Sigmoid colon (tissue), 4 donors: Measurements from ENCODE around the gene CCDC85A.

Source experiments
- EP300 ChIP-seq, 4 donors: sonication (generic); formaldehyde crosslinking; IDR thresholded peaks; one replicate each; pipeline ENCODE4 v1.6.1; 2017; ENCODE audit warnings: antibody characterized with exemption in 4 of 4
- POLR2A ChIP-seq, 2 donors: fragments of 450-650 bp; IDR thresholded peaks; one replicate each; pipeline ENCODE4 v1.6.1; 2016; ENCODE audit warnings: antibody characterized with exemption in 2 of 2, mild to moderate bottlenecking in 2 of 2, moderate library complexity in 2 of 2
- TF ChIP-seq, protein P1 (sequence below), 4 experiments: fragments of 450-650 bp in 3 of 4; fragments of 200-600 bp in 1 of 4; IDR thresholded peaks; one replicate each; pipeline ENCODE4 v1.5.1; 2016 to 2019; ENCODE audit warnings: antibody characterized with exemption in 4 of 4, mild to moderate bottlenecking in 3 of 4, moderate library complexity in 2 of 4

DNA sequence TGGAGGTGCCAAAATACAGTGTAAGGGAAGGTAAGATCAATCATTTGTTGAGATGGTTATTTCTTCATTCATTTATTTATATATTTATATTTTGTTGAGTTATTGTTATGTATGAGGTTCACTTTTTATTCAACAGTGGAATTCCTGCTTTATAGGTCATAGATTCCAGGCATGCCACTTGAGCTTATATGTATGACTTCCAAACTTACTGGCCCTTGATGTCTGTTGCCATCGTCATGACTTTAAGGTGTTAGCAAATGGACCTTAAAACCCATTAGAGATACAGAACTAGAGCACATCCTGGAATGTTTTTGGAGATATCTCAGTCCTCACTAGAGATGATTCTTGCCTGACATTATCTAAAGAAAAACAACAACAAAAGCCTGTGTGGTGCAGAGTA lies 25.9 kb downstream of the CCDC85A start:
- TF ChIP-seq, protein P1, sequence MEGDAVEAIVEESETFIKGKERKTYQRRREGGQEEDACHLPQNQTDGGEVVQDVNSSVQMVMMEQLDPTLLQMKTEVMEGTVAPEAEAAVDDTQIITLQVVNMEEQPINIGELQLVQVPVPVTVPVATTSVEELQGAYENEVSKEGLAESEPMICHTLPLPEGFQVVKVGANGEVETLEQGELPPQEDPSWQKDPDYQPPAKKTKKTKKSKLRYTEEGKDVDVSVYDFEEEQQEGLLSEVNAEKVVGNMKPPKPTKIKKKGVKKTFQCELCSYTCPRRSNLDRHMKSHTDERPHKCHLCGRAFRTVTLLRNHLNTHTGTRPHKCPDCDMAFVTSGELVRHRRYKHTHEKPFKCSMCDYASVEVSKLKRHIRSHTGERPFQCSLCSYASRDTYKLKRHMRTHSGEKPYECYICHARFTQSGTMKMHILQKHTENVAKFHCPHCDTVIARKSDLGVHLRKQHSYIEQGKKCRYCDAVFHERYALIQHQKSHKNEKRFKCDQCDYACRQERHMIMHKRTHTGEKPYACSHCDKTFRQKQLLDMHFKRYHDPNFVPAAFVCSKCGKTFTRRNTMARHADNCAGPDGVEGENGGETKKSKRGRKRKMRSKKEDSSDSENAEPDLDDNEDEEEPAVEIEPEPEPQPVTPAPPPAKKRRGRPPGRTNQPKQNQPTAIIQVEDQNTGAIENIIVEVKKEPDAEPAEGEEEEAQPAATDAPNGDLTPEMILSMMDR (IDR thresholded peaks at IDR 0.05): no peak
- no peak for TF ChIP-seq POLR2A (IDR thresholded peaks at IDR 0.05)
- no peak for TF ChIP-seq EP300 (IDR thresholded peaks at IDR 0.05)
